SK-N-SH (cell line): ENCODE results near the gene MIS18A. TPM values are rescaled to one million over a fixed set of nuclear protein-coding genes. Genes with fewer than 3 reads are reported as not detected.

ENCODE experiments used
- CTCF ChIA-PET: fragments of 300-600, 350-600 bp; formaldehyde crosslinking; extraction: SDS; loops from one replicate; lab custom pipeline; 2021; lab: Yijun Ruan, JAX
- POLR2A ChIA-PET: fragments of 350-600 bp; sonication (Branson Sonifier 250); formaldehyde crosslinking; extraction: SDS; loops from one replicate; lab custom pipeline; 2020; ENCODE audit warnings: antibody characterized with exemption, inconsistent platforms; lab: Yijun Ruan, JAX
- DNase-seq: peaks from one replicate; pipeline ENCODE4 v3.0.0; 2012
- H2AFZ ChIP-seq: fragments of 200-600 bp; sonication (generic); 2 replicates; pipeline ENCODE4 v1.8.1; 2016; ENCODE audit warnings: antibody characterized with exemption, mild to moderate bottlenecking, low read depth
- H3F3A ChIP-seq: fragments of 200-600 bp; sonication (generic); replicated peaks from 2 replicates; pipeline ENCODE3; 2016; ENCODE audit warnings: antibody characterized with exemption, mild to moderate bottlenecking; ENCODE audit not compliant: insufficient read depth
- H3K27ac ChIP-seq, 2 experiments: fragments of 200-500 bp in 1 of 2; fragments of 200-600 bp in 1 of 2; sonication (Bioruptor generic) in 1 of 2; sonication (generic), shearing (Covaris generic) in 1 of 2; 2 replicates each; pipeline versions ENCODE4 v1.5.1 to v1.6.1; 2014 to 2016; ENCODE audit warnings: low read depth in 2 of 2, inconsistent platforms in 1 of 2, low read length in 1 of 2, mild to moderate bottlenecking in 1 of 2, mixed read lengths in 1 of 2
- H3K27me3 ChIP-seq: fragments of 200-600 bp; sonication (generic), shearing (Covaris generic); 2 replicates; pipeline ENCODE4 v1.6.1; 2016; ENCODE audit warnings: mixed run types; ENCODE audit not compliant: insufficient read depth
- H3K36me3 ChIP-seq, 2 experiments: fragments of 200-500 bp in 1 of 2; fragments of 200-600 bp in 1 of 2; sonication (Bioruptor generic) in 1 of 2; sonication (generic) in 1 of 2; replicated peaks in 1 of 2; 2 replicates each; pipeline versions ENCODE3 to v1.5.1; 2014 to 2016; ENCODE audit warnings: low read length in 1 of 2, mild to moderate bottlenecking in 1 of 2; ENCODE audit not compliant: insufficient read depth in 2 of 2, control insufficient read depth in 1 of 2
- H3K4me1 ChIP-seq, 2 experiments: fragments of 200-500 bp in 1 of 2; fragments of 200-600 bp in 1 of 2; sonication (Bioruptor generic) in 1 of 2; sonication (generic), shearing (Covaris generic) in 1 of 2; 2 replicates each; pipeline versions ENCODE4 v1.5.1 to v1.6.1; 2014 to 2016; ENCODE audit warnings: low read depth in 1 of 2, low read length in 1 of 2, mixed run types in 1 of 2; ENCODE audit not compliant: insufficient read depth in 2 of 2, control insufficient read depth in 1 of 2
- H3K4me2 ChIP-seq: fragments of 200-600 bp; sonication (generic), shearing (Covaris generic); 2 replicates; pipeline ENCODE4 v1.6.1; 2017; ENCODE audit warnings: mixed run types
- H3K4me3 ChIP-seq, 2 experiments: fragments of 200-500 bp in 1 of 2; fragments of 200-600 bp in 1 of 2; sonication (Bioruptor generic) in 1 of 2; sonication (generic), shearing (Covaris generic) in 1 of 2; 2 replicates each; pipeline versions ENCODE4 v1.5.1 to v1.8.1; 2014 to 2016; ENCODE audit warnings: low read depth in 2 of 2, inconsistent platforms in 1 of 2, low read length in 1 of 2, mild to moderate bottlenecking in 1 of 2, mixed read lengths in 1 of 2, moderate library complexity in 1 of 2
- H3K79me2 ChIP-seq: fragments of 200-600 bp; sonication (generic); 2 replicates; pipeline ENCODE4 v1.8.1; 2017; ENCODE audit warnings: mild to moderate bottlenecking; ENCODE audit not compliant: insufficient read depth
- H3K9ac ChIP-seq: fragments of 200-600 bp; sonication (generic); 2 replicates; pipeline ENCODE4 v1.6.1; 2017; ENCODE audit warnings: mixed run types
- H3K9me2 ChIP-seq: fragments of 200-600 bp; sonication (generic); 2 replicates; pipeline ENCODE4 v1.6.1; 2017; ENCODE audit warnings: mixed run types
- H3K9me3 ChIP-seq: fragments of 200-600 bp; sonication (generic); 2 replicates; pipeline ENCODE4 v1.6.1; 2017; ENCODE audit warnings: mixed run types, mild to moderate bottlenecking, moderate library complexity
- H4K20me1 ChIP-seq: fragments of 200-600 bp; sonication (generic); 2 replicates; pipeline ENCODE4 v1.6.1; 2017; ENCODE audit warnings: mild to moderate bottlenecking, mixed run types; ENCODE audit not compliant: insufficient read depth
- CHD2 ChIP-seq: fragments of 150-350 bp; IDR thresholded peaks from 2 replicates; pipeline ENCODE4 v1.6.1; 2018; ENCODE audit warnings: low read length; ENCODE audit not compliant: partially characterized antibody
- ELF1 ChIP-seq: IDR thresholded peaks from 2 replicates; pipeline ENCODE4 v1.4.0; 2012
- EZH2phosphoT487 ChIP-seq: fragments of 200-600 bp; sonication (generic); IDR thresholded peaks from 2 replicates; pipeline ENCODE4 v1.6.1; 2017; ENCODE audit warnings: low read depth, mixed run types, mild to moderate bottlenecking, antibody characterized with exemption, moderate library complexity, borderline replicate concordance
- FOXJ3 ChIP-seq: sonication (generic); formaldehyde crosslinking; IDR thresholded peaks from 2 replicates; pipeline ENCODE4 v1.5.1; 2020; ENCODE audit warnings: mild to moderate bottlenecking, missing genetic modification reagents
- GABPA ChIP-seq: IDR thresholded peaks from 2 replicates; pipeline ENCODE4 v1.4.0; 2012; ENCODE audit warnings: low read depth, mild to moderate bottlenecking
- POLR2AphosphoS5 ChIP-seq: IDR thresholded peaks from 2 replicates; pipeline ENCODE4 v1.6.1; 2012; ENCODE audit warnings: low read depth, low read length
- RAD21 ChIP-seq: IDR thresholded peaks from 2 replicates; pipeline ENCODE4 v1.6.1; 2012; ENCODE audit warnings: mild to moderate bottlenecking, low read length
- RXRA ChIP-seq: IDR thresholded peaks from 2 replicates; pipeline ENCODE4 v1.4.0; 2012; ENCODE audit warnings: low read depth, mild to moderate bottlenecking, borderline replicate concordance
- TCF12 ChIP-seq: IDR thresholded peaks from 2 replicates; pipeline ENCODE4 v1.4.0; 2012
- YY1 ChIP-seq: IDR thresholded peaks from 2 replicates; pipeline ENCODE4 v1.4.0; 2012; ENCODE audit warnings: low read depth, mild to moderate bottlenecking
- WGBS: methylation state at CpG from one replicate; pipeline ENCODE4 v1.1.6; 2017; ENCODE audit warnings: low lambda C conversion rate; 5-methylcytosine and 5-hydroxymethylcytosine counted together
- polyA plus RNA-seq, 3 experiments: library from polyadenylated mRNA; depleted of rRNA; stranded (reverse); fragments of >200 nt; gene quantifications; 2 replicates each; pipeline ENCODE4 v1.2.3, GENCODE V29; 2012
- TF ChIP-seq, protein P1 (sequence below): IDR thresholded peaks from 2 replicates; pipeline ENCODE4 v1.6.1; 2012; ENCODE audit warnings: mild to moderate bottlenecking, low read depth, low read length, moderate library complexity
- TF ChIP-seq, protein P2 (sequence below): fragments of 150-350 bp; IDR thresholded peaks from 2 replicates; pipeline ENCODE4 v1.6.1; 2016; ENCODE audit warnings: mild to moderate bottlenecking, low read depth, low read length
- TF ChIP-seq, protein P3 (sequence below): IDR thresholded peaks from 2 replicates; pipeline ENCODE4 v1.4.0; 2012; ENCODE audit warnings: low read depth, borderline replicate concordance
- TF ChIP-seq, protein P4 (sequence below): fragments of 200-600 bp; sonication (generic); IDR thresholded peaks from 2 replicates; pipeline ENCODE4 v1.6.1; 2017; ENCODE audit warnings: antibody characterized with exemption, mild to moderate bottlenecking, moderate library complexity

MIS18A gene
- polyA plus RNA-seq, 1 of the 3 experiments (the other 2 are of a cell fraction), result 14.2 TPM

DNA sequence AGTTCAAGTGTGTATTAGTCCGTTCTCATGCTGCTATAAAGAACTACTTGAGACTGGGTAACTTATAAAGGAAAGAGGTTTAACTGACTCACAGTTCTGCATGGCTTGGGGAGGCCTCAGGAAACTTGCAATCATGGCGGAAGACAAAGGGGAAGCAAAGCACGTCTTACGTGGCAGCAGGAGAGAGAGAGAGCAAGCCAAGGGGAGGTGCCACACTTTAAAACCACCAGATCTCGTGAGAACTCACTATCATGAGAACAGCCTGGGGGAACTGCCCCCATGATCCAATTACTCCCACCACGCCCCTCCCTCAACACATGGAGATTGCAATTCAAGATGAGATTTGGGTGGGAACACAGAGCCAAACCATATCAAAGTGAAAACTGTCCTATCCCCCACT, 4.1 kb upstream of the MIS18A start:
- Histone ChIP-seq H3K27me3 (no peaks in the 10 kb centered on the region), H3K4me1 (peaks cover 0 to 10% of the 10 kb centered on the region in 2 experiments; a peak in 1 of 4 replicates), H2AFZ (no peak overlapping the region), H3K9ac (no peak overlapping the region), H3K9me3 (no peaks in the 10 kb centered on the region), H3K79me2 (peaks cover 16% of the 10 kb centered on the region; the same call in 1 of the 2 replicates), H4K20me1 (no peaks in the 10 kb centered on the region), H3K9me2 (no peaks in the 10 kb centered on the region), H3K27ac (no peak overlapping the region), H3K4me2 (no peak overlapping the region), H3K36me3 (peaks cover 3 to 5% of the 10 kb centered on the region in 2 experiments), H3K4me3 (no peak overlapping the region), H3F3A (peaks cover 12% of the 10 kb centered on the region)
- no peak for DNase-seq
- TF ChIP-seq EZH2phosphoT487 (no peak), YY1 (no peak), RAD21 (no peak), RXRA (no peak), ELF1 (no peak), GABPA (no peak), FOXJ3 (no peak), CHD2 (no peak), POLR2AphosphoS5 (no peak), TCF12 (no peak)
- TF ChIP-seq, protein P1, sequence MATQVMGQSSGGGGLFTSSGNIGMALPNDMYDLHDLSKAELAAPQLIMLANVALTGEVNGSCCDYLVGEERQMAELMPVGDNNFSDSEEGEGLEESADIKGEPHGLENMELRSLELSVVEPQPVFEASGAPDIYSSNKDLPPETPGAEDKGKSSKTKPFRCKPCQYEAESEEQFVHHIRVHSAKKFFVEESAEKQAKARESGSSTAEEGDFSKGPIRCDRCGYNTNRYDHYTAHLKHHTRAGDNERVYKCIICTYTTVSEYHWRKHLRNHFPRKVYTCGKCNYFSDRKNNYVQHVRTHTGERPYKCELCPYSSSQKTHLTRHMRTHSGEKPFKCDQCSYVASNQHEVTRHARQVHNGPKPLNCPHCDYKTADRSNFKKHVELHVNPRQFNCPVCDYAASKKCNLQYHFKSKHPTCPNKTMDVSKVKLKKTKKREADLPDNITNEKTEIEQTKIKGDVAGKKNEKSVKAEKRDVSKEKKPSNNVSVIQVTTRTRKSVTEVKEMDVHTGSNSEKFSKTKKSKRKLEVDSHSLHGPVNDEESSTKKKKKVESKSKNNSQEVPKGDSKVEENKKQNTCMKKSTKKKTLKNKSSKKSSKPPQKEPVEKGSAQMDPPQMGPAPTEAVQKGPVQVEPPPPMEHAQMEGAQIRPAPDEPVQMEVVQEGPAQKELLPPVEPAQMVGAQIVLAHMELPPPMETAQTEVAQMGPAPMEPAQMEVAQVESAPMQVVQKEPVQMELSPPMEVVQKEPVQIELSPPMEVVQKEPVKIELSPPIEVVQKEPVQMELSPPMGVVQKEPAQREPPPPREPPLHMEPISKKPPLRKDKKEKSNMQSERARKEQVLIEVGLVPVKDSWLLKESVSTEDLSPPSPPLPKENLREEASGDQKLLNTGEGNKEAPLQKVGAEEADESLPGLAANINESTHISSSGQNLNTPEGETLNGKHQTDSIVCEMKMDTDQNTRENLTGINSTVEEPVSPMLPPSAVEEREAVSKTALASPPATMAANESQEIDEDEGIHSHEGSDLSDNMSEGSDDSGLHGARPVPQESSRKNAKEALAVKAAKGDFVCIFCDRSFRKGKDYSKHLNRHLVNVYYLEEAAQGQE, result no peak
- TF ChIP-seq, protein P2, sequence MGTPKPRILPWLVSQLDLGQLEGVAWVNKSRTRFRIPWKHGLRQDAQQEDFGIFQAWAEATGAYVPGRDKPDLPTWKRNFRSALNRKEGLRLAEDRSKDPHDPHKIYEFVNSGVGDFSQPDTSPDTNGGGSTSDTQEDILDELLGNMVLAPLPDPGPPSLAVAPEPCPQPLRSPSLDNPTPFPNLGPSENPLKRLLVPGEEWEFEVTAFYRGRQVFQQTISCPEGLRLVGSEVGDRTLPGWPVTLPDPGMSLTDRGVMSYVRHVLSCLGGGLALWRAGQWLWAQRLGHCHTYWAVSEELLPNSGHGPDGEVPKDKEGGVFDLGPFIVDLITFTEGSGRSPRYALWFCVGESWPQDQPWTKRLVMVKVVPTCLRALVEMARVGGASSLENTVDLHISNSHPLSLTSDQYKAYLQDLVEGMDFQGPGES, result no peak
- TF ChIP-seq, protein P3, sequence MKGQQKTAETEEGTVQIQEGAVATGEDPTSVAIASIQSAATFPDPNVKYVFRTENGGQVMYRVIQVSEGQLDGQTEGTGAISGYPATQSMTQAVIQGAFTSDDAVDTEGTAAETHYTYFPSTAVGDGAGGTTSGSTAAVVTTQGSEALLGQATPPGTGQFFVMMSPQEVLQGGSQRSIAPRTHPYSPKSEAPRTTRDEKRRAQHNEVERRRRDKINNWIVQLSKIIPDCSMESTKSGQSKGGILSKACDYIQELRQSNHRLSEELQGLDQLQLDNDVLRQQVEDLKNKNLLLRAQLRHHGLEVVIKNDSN, result no peak
- TF ChIP-seq, protein P4, sequence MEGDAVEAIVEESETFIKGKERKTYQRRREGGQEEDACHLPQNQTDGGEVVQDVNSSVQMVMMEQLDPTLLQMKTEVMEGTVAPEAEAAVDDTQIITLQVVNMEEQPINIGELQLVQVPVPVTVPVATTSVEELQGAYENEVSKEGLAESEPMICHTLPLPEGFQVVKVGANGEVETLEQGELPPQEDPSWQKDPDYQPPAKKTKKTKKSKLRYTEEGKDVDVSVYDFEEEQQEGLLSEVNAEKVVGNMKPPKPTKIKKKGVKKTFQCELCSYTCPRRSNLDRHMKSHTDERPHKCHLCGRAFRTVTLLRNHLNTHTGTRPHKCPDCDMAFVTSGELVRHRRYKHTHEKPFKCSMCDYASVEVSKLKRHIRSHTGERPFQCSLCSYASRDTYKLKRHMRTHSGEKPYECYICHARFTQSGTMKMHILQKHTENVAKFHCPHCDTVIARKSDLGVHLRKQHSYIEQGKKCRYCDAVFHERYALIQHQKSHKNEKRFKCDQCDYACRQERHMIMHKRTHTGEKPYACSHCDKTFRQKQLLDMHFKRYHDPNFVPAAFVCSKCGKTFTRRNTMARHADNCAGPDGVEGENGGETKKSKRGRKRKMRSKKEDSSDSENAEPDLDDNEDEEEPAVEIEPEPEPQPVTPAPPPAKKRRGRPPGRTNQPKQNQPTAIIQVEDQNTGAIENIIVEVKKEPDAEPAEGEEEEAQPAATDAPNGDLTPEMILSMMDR, result no peak
- WGBS, result 85% methylated on average over 6 of the region's 6 CpGs
- POLR2A ChIA-PET, result no interaction called here
- CTCF ChIA-PET, result no interaction called here
